Thyroid gland (tissue), 4 donors: ENCODE measurements around the gene GADL1. TPM values are rescaled to one million over a fixed set of nuclear protein-coding genes. Genes with fewer than 3 reads are reported as not detected.

Source experiments
- DNase-seq, 2 donors: peaks; one replicate each; pipeline ENCODE4 v3.0.0-alpha.2; 2019
- H3K27ac ChIP-seq, 3 donors: fragments of 200-600 bp; sonication (generic); 1 replicate in 2 of 3; 2 replicates in 1 of 3; pipeline ENCODE4 v1.5.1; 2016 to 2019; ENCODE audit warnings: mild to moderate bottlenecking in 1 of 3, moderate library complexity in 1 of 3
- H3K27me3 ChIP-seq: fragments of 200-600 bp; sonication (generic); one replicate; pipeline ENCODE4 v1.5.1; 2019
- H3K36me3 ChIP-seq, 2 donors: fragments of 200-600 bp; sonication (generic); one replicate each; pipeline ENCODE4 v1.5.1; 2016 to 2019
- H3K4me1 ChIP-seq, 2 donors: fragments of 200-600 bp; sonication (generic); one replicate each; pipeline ENCODE4 v1.5.1; 2017 to 2019
- H3K4me3 ChIP-seq, 3 donors: fragments of 200-600 bp; sonication (generic); replicated peaks in 1 of 3; 1 replicate in 2 of 3; 2 replicates in 1 of 3; pipeline ENCODE4 v1.5.1; 2016; ENCODE audit warnings: mild to moderate bottlenecking in 1 of 3
- H3K9me3 ChIP-seq: fragments of 200-600 bp; sonication (generic); one replicate; pipeline ENCODE4 v1.5.1; 2017
- POLR2A ChIP-seq, 2 donors: fragments of 450-650 bp; IDR thresholded peaks; one replicate each; pipeline ENCODE4 v1.6.1; 2017; ENCODE audit warnings: antibody characterized with exemption in 2 of 2, mild to moderate bottlenecking in 2 of 2, moderate library complexity in 1 of 2
- WGBS, 2 donors: methylation state at CpG; one replicate each; pipeline ENCODE4 v1.1.5; 2017; 5-methylcytosine and 5-hydroxymethylcytosine counted together
- intact Hi-C: fragments of 100-400 bp; cut with DNase I; formaldehyde crosslinking; loops from one replicate; pipeline ENCODE4 v1.15.1; 2023
- total RNA-seq, 4 donors: library from RNA; depleted of rRNA; stranded (reverse); fragments of >200 nt; gene quantifications; one replicate each; pipeline ENCODE4 v1.2.3, GENCODE V29; 2016
- TF ChIP-seq, protein P1 (sequence below), 6 experiments: fragments of 200-600 bp in 3 of 6; fragments of 450-650 bp in 3 of 6; sonication (generic) in 3 of 6; IDR thresholded peaks; one replicate each; pipeline ENCODE4 v1.5.1; 2016 to 2019; ENCODE audit warnings: antibody characterized with exemption in 6 of 6, mild to moderate bottlenecking in 2 of 6, inconsistent platforms in 1 of 6, moderate library complexity in 1 of 6

Gene GADL1
- total RNA-seq, 4 donors from 2014 or later: not detected

- H3K4me3 ChIP-seq: no peak overlapping the region
- H3K27me3 ChIP-seq: no peaks in the 10 kb centered on the region
- H3K27ac ChIP-seq: no peak overlapping the region
- intact Hi-C loops: no loop called here
- TF ChIP-seq POLR2A (IDR thresholded peaks at IDR 0.05): no peak
- TF ChIP-seq, protein P1, sequence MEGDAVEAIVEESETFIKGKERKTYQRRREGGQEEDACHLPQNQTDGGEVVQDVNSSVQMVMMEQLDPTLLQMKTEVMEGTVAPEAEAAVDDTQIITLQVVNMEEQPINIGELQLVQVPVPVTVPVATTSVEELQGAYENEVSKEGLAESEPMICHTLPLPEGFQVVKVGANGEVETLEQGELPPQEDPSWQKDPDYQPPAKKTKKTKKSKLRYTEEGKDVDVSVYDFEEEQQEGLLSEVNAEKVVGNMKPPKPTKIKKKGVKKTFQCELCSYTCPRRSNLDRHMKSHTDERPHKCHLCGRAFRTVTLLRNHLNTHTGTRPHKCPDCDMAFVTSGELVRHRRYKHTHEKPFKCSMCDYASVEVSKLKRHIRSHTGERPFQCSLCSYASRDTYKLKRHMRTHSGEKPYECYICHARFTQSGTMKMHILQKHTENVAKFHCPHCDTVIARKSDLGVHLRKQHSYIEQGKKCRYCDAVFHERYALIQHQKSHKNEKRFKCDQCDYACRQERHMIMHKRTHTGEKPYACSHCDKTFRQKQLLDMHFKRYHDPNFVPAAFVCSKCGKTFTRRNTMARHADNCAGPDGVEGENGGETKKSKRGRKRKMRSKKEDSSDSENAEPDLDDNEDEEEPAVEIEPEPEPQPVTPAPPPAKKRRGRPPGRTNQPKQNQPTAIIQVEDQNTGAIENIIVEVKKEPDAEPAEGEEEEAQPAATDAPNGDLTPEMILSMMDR (IDR thresholded peaks at IDR 0.05): no peak
- no peaks in the 10 kb centered on the region for H3K36me3 ChIP-seq
- no peaks in the 10 kb centered on the region for H3K4me1 ChIP-seq
- H3K9me3 ChIP-seq: no peaks in the 10 kb centered on the region
- no peak for DNase-seq
Measured at GRCh38 chr3:30743641-30744317, 150.7 kb downstream of the GADL1 start.

DNA sequence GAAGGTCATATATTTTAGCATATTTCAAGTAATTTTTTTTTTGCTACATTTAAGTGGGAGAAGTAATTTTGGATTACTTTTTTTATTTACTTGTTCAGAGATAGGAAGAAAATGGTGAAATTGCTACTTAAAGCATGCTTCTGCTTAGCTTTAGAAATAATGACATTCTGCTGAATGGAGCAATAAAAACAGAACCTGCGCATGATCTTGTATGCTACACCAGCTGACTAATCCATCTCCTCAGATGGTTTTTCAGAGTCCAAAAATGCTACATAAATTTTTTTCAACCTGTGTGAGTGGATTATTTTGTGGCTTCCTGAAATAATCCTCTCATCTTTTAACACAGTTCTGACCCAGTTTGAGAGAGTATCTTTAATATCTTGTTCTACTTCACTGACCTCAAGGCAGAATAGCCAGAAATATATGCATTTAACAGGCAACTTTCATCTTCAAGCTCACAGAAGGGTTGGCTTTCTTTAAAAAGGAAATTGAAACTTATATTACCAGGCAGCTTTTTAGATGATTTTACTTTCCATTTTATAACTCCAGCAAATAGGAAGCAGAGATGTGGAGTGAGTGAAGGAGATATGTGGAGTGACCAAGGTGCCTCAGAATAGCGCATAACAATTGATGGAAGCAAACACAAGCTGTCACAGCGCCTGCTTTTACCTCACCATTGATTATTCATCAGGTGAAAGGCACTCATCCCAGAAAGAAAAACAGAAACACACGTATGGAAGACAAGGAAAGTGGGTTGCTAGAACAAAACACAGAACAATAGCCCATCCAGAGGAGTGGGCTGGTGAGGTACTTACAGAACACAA is 151.5 kb downstream of the GADL1 start:
- TF ChIP-seq, protein P1 (IDR thresholded peaks at IDR 0.05): no peak
- no peak for TF ChIP-seq POLR2A (IDR thresholded peaks at IDR 0.05)
- H3K4me1 ChIP-seq: no peaks in the 10 kb centered on the region
- no peaks in the 10 kb centered on the region for H3K36me3 ChIP-seq
- no peak overlapping the region for H3K4me3 ChIP-seq
- H3K27ac ChIP-seq: no peak overlapping the region
- no peak for DNase-seq
- intact Hi-C loops: no loop called here
- H3K9me3 ChIP-seq: no peaks in the 10 kb centered on the region
- 82 to 86% methylated on average over 4 of the region's 4 CpGs for WGBS, 2 donors
- H3K27me3 ChIP-seq: no peaks in the 10 kb centered on the region

- Histone ChIP-seq H3K4me3 (no peak overlapping the region), H3K36me3 (no peaks in the 10 kb centered on the region), H3K27ac (no peak overlapping the region), H3K4me1 (no peaks in the 10 kb centered on the region), H3K9me3 (no peaks in the 10 kb centered on the region), H3K27me3 (no peaks in the 10 kb centered on the region)
- no peak for DNase-seq
- TF ChIP-seq, protein P1 (IDR thresholded peaks at IDR 0.05): no peak
- no peak for TF ChIP-seq POLR2A (IDR thresholded peaks at IDR 0.05)
- 94 to 95% methylated on average over 2 of the region's 2 CpGs for WGBS, 2 donors
- intact Hi-C loops: no loop called here
Measured at GRCh38 chr3:30741889-30742288, 152.6 kb downstream of the GADL1 start.

- H3K4me3 ChIP-seq: no peak overlapping the region
- DNase-seq: no peak
- H3K9me3 ChIP-seq: no peaks in the 10 kb centered on the region
- H3K36me3 ChIP-seq: no peaks in the 10 kb centered on the region
- no peaks in the 10 kb centered on the region for H3K27me3 ChIP-seq
- no peak overlapping the region for H3K27ac ChIP-seq
- no peaks in the 10 kb centered on the region for H3K4me1 ChIP-seq
- WGBS, 2 donors: 95 to 96% methylated on average over 3 of the region's 3 CpGs
- TF ChIP-seq, protein P1 (IDR thresholded peaks at IDR 0.05): no peak
- intact Hi-C loops: no loop called here
Measured at GRCh38 chr3:30738605-30739004, 155.9 kb downstream of the GADL1 start.
